H1 (cell line): Measurements from ENCODE around the gene UBE4B. TPM values are rescaled to one million over a fixed set of nuclear protein-coding genes. Genes with fewer than 3 reads are reported as not detected.

Experiments used
- CTCF ChIA-PET: fragments of 300-600 bp; sonication (Branson Sonifier 250); formaldehyde crosslinking; loops from one replicate; lab custom pipeline; 2021; ENCODE audit not compliant: partially characterized antibody; lab: Charles Lee
- POLR2A ChIA-PET: fragments of 300-600 bp; sonication (Branson Sonifier 250); formaldehyde crosslinking; loops from one replicate; lab custom pipeline; 2021; ENCODE audit warnings: inconsistent platforms; ENCODE audit not compliant: partially characterized antibody; lab: Charles Lee
- DNase-seq, 2 experiments: peaks; one replicate each; pipeline versions ENCODE4 v3.0.0 to v3.0.0-alpha.2; 2010 to 2022; ENCODE audit warnings: low spot score in 2 of 2, low read depth in 1 of 2, mixed read lengths in 1 of 2
- FAIRE-seq: peaks from 2 replicates; lab custom pipeline; 2011; peaks lifted over from hg19 to GRCh38; lab: Jason Lieb, UNC
- H2AFZ ChIP-seq: 2 replicates; pipeline ENCODE4 v1.8.1; 2012; ENCODE audit warnings: low read length, inconsistent platforms
- H2AK5ac ChIP-seq: 2 replicates; pipeline ENCODE4 v1.6.1; 2013; ENCODE audit warnings: low read depth, low read length
- H2BK120ac ChIP-seq: replicated peaks from 2 replicates; pipeline ENCODE3; 2013; ENCODE audit warnings: low read depth, low read length, inconsistent platforms
- H2BK12ac ChIP-seq: 2 replicates; pipeline ENCODE4 v1.6.1; 2013; ENCODE audit warnings: low read depth, low read length
- H2BK15ac ChIP-seq: 2 replicates; pipeline ENCODE4 v1.6.1; 2013; ENCODE audit warnings: low read length
- H2BK20ac ChIP-seq: 2 replicates; pipeline ENCODE4 v1.6.1; 2013; ENCODE audit warnings: low read length
- H2BK5ac ChIP-seq: 2 replicates; pipeline ENCODE4 v1.6.1; 2013; ENCODE audit warnings: low read depth, low read length
- H3K14ac ChIP-seq: 2 replicates; pipeline ENCODE4 v1.6.1; 2013; ENCODE audit warnings: inconsistent platforms; ENCODE audit not compliant: insufficient read length
- H3K18ac ChIP-seq: 2 replicates; pipeline ENCODE4 v1.6.1; 2013; ENCODE audit warnings: low read length; ENCODE audit errors: extremely low read depth
- H3K23ac ChIP-seq: 2 replicates; pipeline ENCODE4 v1.6.1; 2013; ENCODE audit warnings: inconsistent platforms; ENCODE audit not compliant: insufficient read length
- H3K23me2 ChIP-seq: 2 replicates; pipeline ENCODE4 v1.6.1; 2013; ENCODE audit warnings: low read depth, low read length
- H3K27ac ChIP-seq: 2 replicates; pipeline ENCODE4 v1.6.1; 2011; ENCODE audit warnings: low read depth, low read length, inconsistent platforms
- H3K27me3 ChIP-seq, 4 experiments: replicated peaks in 1 of 4; 1 replicate in 1 of 4; 2 replicates in 3 of 4; pipeline versions ENCODE4 v1.6.1 to v1.8.1; 2011 to 2013; ENCODE audit warnings: low read length in 3 of 4, mild to moderate bottlenecking in 3 of 4, inconsistent platforms in 2 of 4, mixed read lengths in 2 of 4, moderate library complexity in 1 of 4; ENCODE audit not compliant: control insufficient read depth in 3 of 4, insufficient read depth in 3 of 4; ENCODE audit errors: extremely low read depth in 1 of 4
- H3K36me3 ChIP-seq, 4 experiments: 2 replicates each; pipeline versions ENCODE4 v1.6.1 to v1.8.1; 2011 to 2013; ENCODE audit warnings: mild to moderate bottlenecking in 4 of 4, low read length in 3 of 4, moderate library complexity in 2 of 4, control low read depth in 1 of 4, inconsistent platforms in 1 of 4; ENCODE audit not compliant: insufficient read depth in 4 of 4, control insufficient read depth in 2 of 4
- H3K4ac ChIP-seq: replicated peaks from 2 replicates; pipeline ENCODE3; 2013; ENCODE audit warnings: low read length, low read depth, mixed read lengths, inconsistent platforms; ENCODE audit not compliant: insufficient read length
- H3K4me1 ChIP-seq, 4 experiments: replicated peaks in 1 of 4; 1 replicate in 1 of 4; 2 replicates in 3 of 4; pipeline versions ENCODE4 v1.6.1 to v1.8.1; 2011 to 2013; ENCODE audit warnings: low read length in 3 of 4, inconsistent platforms in 2 of 4, mixed read lengths in 1 of 4; ENCODE audit not compliant: insufficient read depth in 4 of 4, control insufficient read depth in 3 of 4
- H3K4me2 ChIP-seq, 2 experiments: 2 replicates each; pipeline versions ENCODE4 v1.6.1 to v1.8.1; 2011 to 2013; ENCODE audit warnings: low read depth in 2 of 2, low read length in 2 of 2, control low read depth in 1 of 2, inconsistent platforms in 1 of 2, mild to moderate bottlenecking in 1 of 2; ENCODE audit not compliant: insufficient read depth in 1 of 2
- H3K4me3 ChIP-seq, 4 experiments: fragments of 200-600, 300-600 bp in 1 of 4; sonication (generic), shearing (Covaris generic), sonication (Bioruptor Twin) in 1 of 4; 2 replicates each; pipeline versions ENCODE4 v1.5.1 to v1.8.1; 2011 to 2016; ENCODE audit warnings: low read length in 4 of 4, low read depth in 3 of 4, control low read depth in 2 of 4, inconsistent platforms in 2 of 4, mild to moderate bottlenecking in 2 of 4, mixed read lengths in 1 of 4, moderate library complexity in 1 of 4; ENCODE audit not compliant: insufficient read depth in 2 of 4; ENCODE audit errors: extremely low read depth in 1 of 4
- H3K56ac ChIP-seq: replicated peaks from 2 replicates; pipeline ENCODE3; 2013; ENCODE audit warnings: low read depth, mild to moderate bottlenecking, mixed read lengths, low read length, inconsistent platforms; ENCODE audit not compliant: insufficient read length
- H3K79me1 ChIP-seq: 2 replicates; pipeline ENCODE4 v1.6.1; 2013; ENCODE audit warnings: low read depth, low read length, control low read depth
- H3K79me2 ChIP-seq, 2 experiments: 2 replicates each; pipeline versions ENCODE4 v1.6.1 to v1.8.1; 2012 to 2013; ENCODE audit warnings: low read length in 2 of 2, mild to moderate bottlenecking in 2 of 2, inconsistent platforms in 1 of 2; ENCODE audit not compliant: insufficient read depth in 2 of 2, control insufficient read depth in 1 of 2
- H3K9ac ChIP-seq, 4 experiments: replicated peaks in 1 of 4; 1 replicate in 1 of 4; 2 replicates in 3 of 4; pipeline versions ENCODE4 v1.6.1 to v1.8.1; 2011 to 2013; ENCODE audit warnings: low read depth in 3 of 4, low read length in 3 of 4, control low read depth in 2 of 4, mild to moderate bottlenecking in 2 of 4, moderate library complexity in 2 of 4, inconsistent platforms in 1 of 4; ENCODE audit errors: extremely low read depth in 1 of 4
- H3K9me3 ChIP-seq, 2 experiments: 2 replicates each; pipeline versions ENCODE4 v1.6.1 to v1.8.1; 2012 to 2013; ENCODE audit warnings: mild to moderate bottlenecking in 2 of 2, moderate library complexity in 2 of 2, control low read depth in 1 of 2, inconsistent platforms in 1 of 2, low read depth in 1 of 2, low read length in 1 of 2, mixed read lengths in 1 of 2; ENCODE audit not compliant: insufficient read depth in 2 of 2
- H4K20me1 ChIP-seq, 2 experiments: replicated peaks in 1 of 2; 2 replicates each; pipeline versions ENCODE3 to v1.8.1; 2011 to 2013; ENCODE audit warnings: inconsistent platforms in 2 of 2, low read length in 2 of 2, mild to moderate bottlenecking in 1 of 2; ENCODE audit not compliant: insufficient read depth in 2 of 2, control insufficient read depth in 1 of 2
- H4K5ac ChIP-seq: 2 replicates; pipeline ENCODE4 v1.6.1; 2013; ENCODE audit warnings: low read length, low read depth, mixed read lengths, inconsistent platforms; ENCODE audit not compliant: insufficient read length
- H4K8ac ChIP-seq: 2 replicates; pipeline ENCODE4 v1.8.0; 2013; ENCODE audit warnings: mild to moderate bottlenecking, moderate library complexity, low read length, inconsistent platforms; ENCODE audit not compliant: insufficient read depth; ENCODE audit errors: extremely low read depth
- H4K91ac ChIP-seq: replicated peaks from 2 replicates; pipeline ENCODE3; 2013; ENCODE audit warnings: low read length, mixed read lengths, inconsistent platforms; ENCODE audit not compliant: insufficient read length
- E2F6 ChIP-seq: IDR thresholded peaks from 2 replicates; pipeline ENCODE4 v1.6.1; 2012; ENCODE audit warnings: inconsistent platforms
- MAX ChIP-seq: IDR thresholded peaks from 2 replicates; pipeline ENCODE4 v1.6.1; 2012; ENCODE audit warnings: inconsistent platforms
- POLR2A ChIP-seq, 2 experiments: IDR thresholded peaks; 1 replicate in 1 of 2; 2 replicates in 1 of 2; pipeline ENCODE4 v1.6.1; 2011; ENCODE audit warnings: low read depth in 2 of 2, low read length in 2 of 2, mild to moderate bottlenecking in 2 of 2; ENCODE audit errors: control extremely low read depth in 1 of 2
- RAD21 ChIP-seq, 2 experiments: IDR thresholded peaks in 1 of 2; conservative IDR thresholded peaks in 1 of 2; 2 replicates each; pipeline ENCODE4 v1.6.1; 2011; ENCODE audit warnings: low read depth in 2 of 2, low read length in 2 of 2, improper control_type of control experiment in 1 of 2, inconsistent platforms in 1 of 2, mild to moderate bottlenecking in 1 of 2, moderate library complexity in 1 of 2
- SAP30 ChIP-seq: fragments of 300-600 bp; sonication (generic); IDR thresholded peaks from 2 replicates; pipeline ENCODE4 v1.7.1; 2012; ENCODE audit warnings: low read length, moderate library complexity, mild to moderate bottlenecking, inconsistent platforms; ENCODE audit not compliant: insufficient read depth, insufficient replicate concordance
- SIN3A ChIP-seq, 2 experiments: IDR thresholded peaks in 1 of 2; conservative IDR thresholded peaks in 1 of 2; 2 replicates each; pipeline ENCODE4 v1.6.1; 2011 to 2012; ENCODE audit warnings: low read length in 2 of 2, improper control_type of control experiment in 1 of 2, low read depth in 1 of 2, mild to moderate bottlenecking in 1 of 2
- SRF ChIP-seq: IDR thresholded peaks from 2 replicates; pipeline ENCODE4 v1.6.1; 2011; ENCODE audit warnings: mild to moderate bottlenecking, low read depth, low read length, moderate library complexity
- TAF1 ChIP-seq: IDR thresholded peaks from 2 replicates; pipeline ENCODE4 v1.6.1; 2011; ENCODE audit warnings: mild to moderate bottlenecking, low read depth, low read length
- WGBS, 2 experiments: shearing (Covaris generic) in 1 of 2; methylation state at CpG; one replicate each; pipeline versions ENCODE4 v1.1.6 to v1.1.7; 2013 to 2015; ENCODE audit warnings: low lambda C conversion rate in 2 of 2, mixed read lengths in 2 of 2, inconsistent platforms in 1 of 2, low coverage in 1 of 2, missing lambda C conversion rate in 1 of 2; ENCODE audit not compliant: insufficient replicate concordance in 2 of 2, insufficient coverage in 1 of 2, insufficient read length in 1 of 2; ENCODE audit errors: extremely low coverage in 1 of 2, missing lambda C conversion rate in 1 of 2; 5-methylcytosine and 5-hydroxymethylcytosine counted together
- polyA plus RNA-seq, 7 experiments: library from polyadenylated mRNA; depleted of rRNA in 3 of 7; stranded (reverse) in 5 of 7; unstranded in 2 of 7; fragments of >200 nt in 5 of 7; fragments of 200-250 nt in 2 of 7; gene quantifications; 1 replicate in 5 of 7; 2 replicates in 1 of 7; 4 replicates in 1 of 7; pipeline versions ENCODE4 v1.2.1 to v1.2.3, GENCODE V29; 2011 to 2013; ENCODE audit warnings: missing spikeins in 2 of 7, mixed read lengths in 2 of 7
- total RNA-seq: library from RNA; stranded (reverse); fragmentation: NEBNext Ultra II Directional; extraction: Animal tissue kit (Norgen Biotek cat#: 25700); gene quantifications from 2 replicates; pipeline ENCODE4 v1.2.1, GENCODE V29; 2021

UBE4B gene
- total and polyA plus RNA-seq, 2 of the 8 experiments (the other 6 are each of a cell fraction or from before 2014, with no cell fraction given), result 24.5 to 90.1 TPM

GRCh38 chr1:10210841-10211804, 178.4 kb downstream of the UBE4B start:
- no peaks in the 10 kb centered on the region for H3K27me3 ChIP-seq
- TF ChIP-seq POLR2A (IDR thresholded peaks at IDR 0.05; ENCODE audit: control extremely low read depth in 1 of 2, low read depth in 2 of 2, low read length in 2 of 2), result peak; percentile 29 to 51; a peak in 2 of 3 replicates
- peak; percentile 19; the same call in 1 of the 2 replicates for TF ChIP-seq TAF1
- no peak for TF ChIP-seq RAD21 (IDR thresholded peaks at IDR 0.05 in 1 of 2, conservative IDR thresholded peaks at IDR 0.05 in 1 of 2; ENCODE audit: low read depth in 2 of 2, low read length in 2 of 2)
- peak; percentile 50 for TF ChIP-seq MAX
- TF ChIP-seq E2F6, result peak; percentile 58
- TF ChIP-seq SRF, result no peak
- TF ChIP-seq SAP30, result peak; percentile 72
- TF ChIP-seq SIN3A (conservative IDR thresholded peaks at IDR 0.05 in 1 of 2, IDR thresholded peaks at IDR 0.05 in 1 of 2; ENCODE audit: low read depth in 1 of 2, low read length in 2 of 2), result peak in 1 of 2 experiments; percentile 77; a peak in 1 of 4 replicates

More at GRCh38 chr1:10210841-10211804, 178.4 kb downstream of the UBE4B start:
- Histone ChIP-seq H2BK5ac (peak overlapping the region; percentile 76), H4K5ac (peak overlapping the region; percentile 67), H2BK15ac (peak overlapping the region; percentile 88; the same call in 1 of the 2 replicates), H3K23me2 (peaks cover 15% of the 10 kb centered on the region), H4K20me1 (peaks cover 6 to 12% of the 10 kb centered on the region in 2 experiments), H3K79me2 (peaks cover 22 to 49% of the 10 kb centered on the region in 2 experiments), H2BK20ac (no peak overlapping the region), H2BK120ac (no peak overlapping the region), H4K91ac (peak overlapping the region; percentile 95), H2BK12ac (peak overlapping the region; percentile 90; the same call in 1 of the 2 replicates), H4K8ac (peak overlapping the region; percentile 96), H3K4ac (peak overlapping the region; percentile 74), H3K9ac (peak overlapping the region; percentile 86 to 98 (median 91)), H3K4me2 (peak overlapping the region; percentile 78 to 99), H3K14ac (peak overlapping the region; percentile 9), H3K4me3 (peak overlapping the region; percentile 79 to 95 (median 94)), H3K18ac (peak overlapping the region; percentile 97), H3K36me3 (no peaks in the 10 kb centered on the region), H3K9me3 (no peaks in the 10 kb centered on the region), H2AFZ (0 out of 2 replicates have a peak overlapping the region, but pooled peaks have one; percentile 1), H3K79me1 (peaks cover 2% of the 10 kb centered on the region; the same call in 1 of the 2 replicates), H3K4me1 (peaks cover 0 to 4% (median 2%) of the 10 kb centered on the region in 4 experiments; a peak in 4 of 7 replicates), H3K27ac (peak overlapping the region; percentile 72), H3K56ac (peak overlapping the region; percentile 63), H2AK5ac (peak overlapping the region; percentile 20; the same call in 1 of the 2 replicates), H3K23ac (no peak overlapping the region)
- POLR2A ChIA-PET, result interaction anchor here (0.6 to 2.2 kb wide), 9 partner anchors 11 to 178 kb away, joined by 3 to 8 read pairs (median 4); partner anchors contain the start of gene UBE4B
- FAIRE-seq (no peak), DNase-seq (peak in 1 of 2 experiments; percentile 65)
- WGBS, 2 experiments, result 2% methylated on average over 34 of the region's 69 CpGs; no CpG with 5 or more reads in 1 of the 2 experiments
- CTCF ChIA-PET, result interaction anchor here (0.5 to 2.4 kb wide), 18 partner anchors 8 to 466 kb away, joined by 3 to 14 read pairs (median 4); no protein-coding TSS in a partner anchor
